GM13977 (cell line): ENCODE data around the gene FBP2.

ENCODE experiments used
- DNase-seq: peaks from one replicate; pipeline ENCODE4 v3.0.0; 2012; ENCODE audit warnings: low spot score
- in situ Hi-C: fragments of 300-500 bp; cut with MboI; formaldehyde crosslinking; loops from one replicate; pipeline ENCODE4 v1.12.0; 2022; ENCODE audit warnings: low sequenced_read_pairs, low pct_unique_long_range_greater_than_20kb, mixed read lengths, inconsistent platforms; ENCODE audit not compliant: unreplicated experiment
- TF ChIP-seq, protein P1 (sequence below): IDR thresholded peaks from 2 replicates; pipeline ENCODE4 v1.5.1; 2012; ENCODE audit warnings: mild to moderate bottlenecking, control low read depth; ENCODE audit not compliant: insufficient read depth; ENCODE audit errors: extremely low read depth, missing control alignments

FBP2 gene

DNA sequence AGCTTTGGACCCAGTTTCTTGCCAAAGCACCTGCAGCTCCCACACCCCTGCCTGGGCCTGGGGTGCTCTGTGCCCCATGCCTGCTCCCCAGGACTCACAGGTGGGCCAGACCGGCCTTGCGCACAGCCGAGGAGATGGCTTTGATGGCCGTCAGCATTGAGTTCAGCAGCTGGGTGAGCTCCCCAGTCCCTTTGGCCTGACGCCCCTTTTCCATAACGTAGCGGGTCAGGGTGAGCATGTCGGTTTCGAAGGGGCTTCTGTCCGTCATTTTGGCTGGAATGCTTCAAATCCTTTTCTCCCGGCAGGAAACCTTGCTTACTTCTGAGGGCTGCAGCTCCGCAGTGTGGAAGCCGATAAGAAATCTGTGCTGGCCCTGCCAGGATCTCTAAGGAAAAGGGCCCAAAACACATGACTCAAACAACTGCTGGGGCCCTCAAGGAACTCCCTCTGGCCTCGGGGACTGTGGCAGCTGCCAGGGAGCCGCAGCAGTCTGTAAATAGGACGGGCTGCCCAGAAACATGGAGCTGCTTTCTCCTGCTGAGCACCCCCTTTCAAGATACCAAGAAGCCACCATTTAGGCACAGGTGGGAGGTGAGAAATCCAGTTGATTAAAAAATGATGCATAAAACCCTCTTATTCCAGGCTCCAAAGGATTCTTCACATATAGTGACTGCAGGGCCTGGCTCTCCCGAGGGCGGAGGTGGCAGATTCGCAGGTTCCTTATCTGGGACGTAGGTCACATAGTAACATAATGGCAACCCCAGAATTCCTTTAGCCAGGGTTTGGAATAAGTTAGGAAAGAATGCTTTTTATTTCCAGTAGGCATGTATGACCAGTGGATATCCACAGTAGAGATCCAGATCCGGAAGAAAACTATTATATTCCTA, at the start of gene FBP2:
Gene FBP2, minus strand, starts transcription at position 366 of the 887 bp plus-strand sequence. Its CDS starts 98 bp downstream, at position 268.
- in situ Hi-C loops, result no loop called here
- no peak for DNase-seq
- TF ChIP-seq, protein P1, sequence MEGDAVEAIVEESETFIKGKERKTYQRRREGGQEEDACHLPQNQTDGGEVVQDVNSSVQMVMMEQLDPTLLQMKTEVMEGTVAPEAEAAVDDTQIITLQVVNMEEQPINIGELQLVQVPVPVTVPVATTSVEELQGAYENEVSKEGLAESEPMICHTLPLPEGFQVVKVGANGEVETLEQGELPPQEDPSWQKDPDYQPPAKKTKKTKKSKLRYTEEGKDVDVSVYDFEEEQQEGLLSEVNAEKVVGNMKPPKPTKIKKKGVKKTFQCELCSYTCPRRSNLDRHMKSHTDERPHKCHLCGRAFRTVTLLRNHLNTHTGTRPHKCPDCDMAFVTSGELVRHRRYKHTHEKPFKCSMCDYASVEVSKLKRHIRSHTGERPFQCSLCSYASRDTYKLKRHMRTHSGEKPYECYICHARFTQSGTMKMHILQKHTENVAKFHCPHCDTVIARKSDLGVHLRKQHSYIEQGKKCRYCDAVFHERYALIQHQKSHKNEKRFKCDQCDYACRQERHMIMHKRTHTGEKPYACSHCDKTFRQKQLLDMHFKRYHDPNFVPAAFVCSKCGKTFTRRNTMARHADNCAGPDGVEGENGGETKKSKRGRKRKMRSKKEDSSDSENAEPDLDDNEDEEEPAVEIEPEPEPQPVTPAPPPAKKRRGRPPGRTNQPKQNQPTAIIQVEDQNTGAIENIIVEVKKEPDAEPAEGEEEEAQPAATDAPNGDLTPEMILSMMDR, result no peak

DNA sequence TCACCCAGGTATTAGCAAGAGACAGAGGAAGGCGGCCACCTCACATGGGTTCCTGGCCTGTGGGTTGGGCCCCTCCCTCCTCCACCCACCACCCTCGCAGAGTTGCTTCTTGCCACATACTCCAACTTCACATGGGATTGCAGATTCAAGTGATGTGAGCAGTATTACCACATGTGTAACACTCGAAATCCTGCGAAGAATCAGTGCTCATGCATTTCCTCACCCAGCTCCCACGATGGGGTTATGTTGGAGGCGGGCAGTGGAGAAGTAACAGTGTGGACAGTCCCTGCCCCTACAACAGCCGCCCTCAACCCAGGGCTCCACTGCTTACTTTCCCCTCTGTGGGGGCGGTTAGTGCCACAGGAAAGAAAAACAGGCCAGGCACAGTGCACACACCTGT, 49.6 kb upstream of the FBP2 start:
- no peak for DNase-seq
- in situ Hi-C loops, result no loop called here
- TF ChIP-seq, protein P1, result no peak

DNA sequence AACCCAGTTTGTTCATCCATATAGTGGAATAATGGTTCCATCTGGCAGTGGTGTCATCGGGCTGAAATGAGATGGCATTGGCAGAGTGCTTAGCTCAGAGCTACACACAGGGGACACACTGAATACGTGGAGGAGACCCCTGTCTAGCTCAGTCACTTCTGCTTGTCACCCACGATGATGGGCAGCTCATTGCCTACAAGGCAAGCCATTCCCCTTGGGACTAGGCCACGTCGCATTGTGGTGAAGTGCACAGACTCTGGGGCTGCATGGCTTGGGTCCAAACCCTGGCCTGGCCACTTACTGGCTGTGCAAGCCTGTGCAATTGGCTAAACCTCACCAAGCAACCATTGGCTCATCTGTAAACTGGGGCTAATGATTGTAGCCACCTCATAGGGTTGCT, 48.9 kb upstream of the FBP2 start:
- no peak for DNase-seq
- in situ Hi-C loops, result no loop called here
- TF ChIP-seq, protein P1, result no peak

DNA sequence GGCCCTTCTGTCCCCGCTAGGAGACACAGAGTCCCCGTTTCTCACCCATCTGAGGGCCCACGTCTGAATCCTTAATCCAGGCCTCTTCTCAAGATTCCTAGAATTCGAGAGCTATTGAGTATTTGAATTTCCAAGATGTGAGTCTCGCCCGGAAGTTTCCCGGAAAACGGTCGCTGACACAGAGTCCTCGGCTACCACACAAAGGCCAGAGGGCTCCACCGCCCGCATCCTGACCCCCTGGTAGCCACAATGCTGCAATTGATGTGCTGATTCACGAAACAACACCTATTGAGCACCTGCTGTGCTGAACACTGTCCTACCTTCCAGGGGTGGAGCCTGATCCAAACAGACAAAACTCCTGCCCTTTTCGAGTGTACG, 46.4 kb upstream of the FBP2 start:
- TF ChIP-seq, protein P1, result no peak
- no peak for DNase-seq
- in situ Hi-C loops, result no loop called here

DNA sequence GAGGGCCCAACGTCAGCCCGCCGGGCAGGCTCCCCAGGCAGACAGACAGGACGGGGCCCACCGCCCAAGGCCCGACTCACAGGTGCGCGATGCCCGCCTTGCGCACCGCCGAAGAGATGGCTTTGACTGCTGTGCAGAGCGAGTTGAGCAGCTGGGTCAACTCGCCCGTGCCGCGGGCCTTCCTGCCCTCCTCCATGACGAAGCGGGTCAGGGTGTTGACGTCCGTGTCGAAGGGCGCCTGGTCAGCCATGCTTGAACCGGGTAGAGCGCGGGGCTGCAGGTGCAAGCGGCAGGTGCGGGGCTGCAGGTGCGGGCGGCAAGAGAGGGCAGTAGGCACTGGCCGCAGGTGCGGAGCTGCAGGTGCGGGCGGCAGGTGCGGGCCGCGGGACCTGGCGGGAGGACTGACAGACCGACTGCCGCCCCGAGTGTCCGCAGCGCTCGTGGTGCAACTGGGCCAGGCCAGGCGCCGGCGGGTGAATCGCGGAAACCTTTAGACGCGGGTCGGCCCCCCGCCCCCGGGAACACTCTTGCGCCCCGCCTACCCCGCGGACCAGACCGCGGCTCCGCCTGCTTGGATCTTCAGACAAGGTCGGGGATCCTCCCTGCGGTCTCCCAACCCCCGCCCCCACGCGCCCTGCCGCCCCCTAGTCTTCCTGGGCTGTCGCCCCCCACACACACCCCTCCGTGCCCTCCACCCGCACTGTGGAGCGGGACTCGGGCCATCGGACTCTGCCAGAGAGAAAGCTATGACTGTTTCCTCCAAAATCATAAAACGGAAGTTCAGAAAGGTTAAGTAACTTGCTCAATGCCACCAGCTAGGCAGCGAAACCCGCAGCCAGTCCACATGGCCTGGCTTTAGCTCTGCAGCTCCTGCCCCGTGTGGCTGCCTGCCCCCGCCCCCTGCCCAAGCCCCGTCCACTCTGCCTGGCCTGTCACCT, 45.7 kb upstream of the FBP2 start, which contains the start of gene FBP1:
Gene FBP1, minus strand, starts transcription at position 458 of the 938 bp plus-strand sequence. Its CDS starts 208 bp downstream, at position 250.
- TF ChIP-seq, protein P1, result no peak
- DNase-seq, result peak; percentile 54
- in situ Hi-C loops, result no loop called here

DNA sequence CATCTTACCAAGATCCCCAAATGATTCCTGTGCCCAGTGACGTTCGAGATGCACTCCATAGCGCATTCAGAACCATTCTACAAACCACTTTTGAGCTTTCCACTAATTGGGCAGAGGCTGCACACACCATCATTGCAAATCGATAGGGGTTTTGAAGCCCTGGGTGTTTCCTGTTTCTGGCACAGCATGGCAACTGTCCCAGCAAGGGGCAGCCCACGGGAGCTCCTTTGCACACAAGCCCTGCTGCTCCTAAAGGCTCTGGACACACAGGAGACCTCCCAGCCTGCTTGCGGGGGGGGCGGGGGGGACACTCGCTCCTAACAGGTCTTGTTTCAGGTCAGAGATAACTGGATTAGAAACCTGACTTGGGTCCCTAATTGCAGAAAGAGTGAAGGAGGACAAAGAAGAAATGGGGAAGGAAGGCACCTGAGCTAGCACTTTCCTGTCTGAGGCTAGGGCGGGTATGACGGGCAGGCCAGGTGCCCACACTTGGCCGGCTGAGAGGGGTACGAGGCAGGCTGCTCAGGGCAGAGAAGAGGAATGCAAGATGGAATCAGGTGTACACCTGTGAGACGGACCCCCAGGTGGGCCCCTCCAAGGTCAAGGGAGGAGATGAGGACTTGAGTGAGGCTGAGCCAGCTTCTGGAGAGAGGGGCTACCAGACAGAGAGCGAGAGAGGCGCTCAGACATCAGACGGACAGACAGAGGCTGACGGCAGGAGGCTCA, 44.9 kb upstream of the FBP2 start:
- no peak for DNase-seq
- TF ChIP-seq, protein P1, result no peak
- in situ Hi-C loops, result no loop called here
